Suprapubic skin (tissue), 3 donors: ENCODE results near the gene CNTN3.

Experiments used
- POLR2A ChIP-seq, 2 donors: fragments of 450-650 bp; IDR thresholded peaks; one replicate each; pipeline ENCODE4 v1.6.1; 2017; ENCODE audit warnings: antibody characterized with exemption in 2 of 2, mild to moderate bottlenecking in 2 of 2, moderate library complexity in 2 of 2
- TF ChIP-seq, protein P1 (sequence below), 2 donors: fragments of 200-600 bp in 1 of 2; fragments of 450-650 bp in 1 of 2; sonication (generic) in 1 of 2; IDR thresholded peaks; one replicate each; pipeline ENCODE4 v1.5.1; 2016 to 2019; ENCODE audit warnings: antibody characterized with exemption in 2 of 2, mild to moderate bottlenecking in 1 of 2, moderate library complexity in 1 of 2

DNA sequence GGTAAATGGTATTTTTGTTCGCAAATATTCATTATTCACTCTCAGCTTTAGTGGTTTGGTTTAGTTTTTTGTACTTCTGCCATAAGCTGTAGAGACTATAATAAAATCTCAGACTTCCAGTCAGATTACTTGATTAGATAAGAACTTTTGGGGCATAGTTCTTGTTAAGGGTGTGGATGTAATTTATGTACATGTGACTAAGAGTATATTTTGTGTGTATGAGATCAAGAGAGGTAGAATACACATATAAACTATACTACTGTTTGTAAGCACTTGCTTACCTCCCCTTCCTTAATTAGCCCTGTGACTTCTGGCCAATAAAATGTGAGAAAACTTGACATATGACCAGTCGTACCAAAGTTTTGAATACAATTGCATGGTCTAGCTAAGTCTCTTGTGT is 12.0 kb downstream of the CNTN3 start:
- TF ChIP-seq, protein P1, sequence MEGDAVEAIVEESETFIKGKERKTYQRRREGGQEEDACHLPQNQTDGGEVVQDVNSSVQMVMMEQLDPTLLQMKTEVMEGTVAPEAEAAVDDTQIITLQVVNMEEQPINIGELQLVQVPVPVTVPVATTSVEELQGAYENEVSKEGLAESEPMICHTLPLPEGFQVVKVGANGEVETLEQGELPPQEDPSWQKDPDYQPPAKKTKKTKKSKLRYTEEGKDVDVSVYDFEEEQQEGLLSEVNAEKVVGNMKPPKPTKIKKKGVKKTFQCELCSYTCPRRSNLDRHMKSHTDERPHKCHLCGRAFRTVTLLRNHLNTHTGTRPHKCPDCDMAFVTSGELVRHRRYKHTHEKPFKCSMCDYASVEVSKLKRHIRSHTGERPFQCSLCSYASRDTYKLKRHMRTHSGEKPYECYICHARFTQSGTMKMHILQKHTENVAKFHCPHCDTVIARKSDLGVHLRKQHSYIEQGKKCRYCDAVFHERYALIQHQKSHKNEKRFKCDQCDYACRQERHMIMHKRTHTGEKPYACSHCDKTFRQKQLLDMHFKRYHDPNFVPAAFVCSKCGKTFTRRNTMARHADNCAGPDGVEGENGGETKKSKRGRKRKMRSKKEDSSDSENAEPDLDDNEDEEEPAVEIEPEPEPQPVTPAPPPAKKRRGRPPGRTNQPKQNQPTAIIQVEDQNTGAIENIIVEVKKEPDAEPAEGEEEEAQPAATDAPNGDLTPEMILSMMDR (IDR thresholded peaks at IDR 0.05) = no peak
- TF ChIP-seq POLR2A (IDR thresholded peaks at IDR 0.05) = no peak
